HEK293 (cell line): Measurements from ENCODE around the gene ALDH1B1.

ENCODE experiments used
- BCL11B ChIP-seq: fragments of 450-650 bp; formaldehyde crosslinking; IDR thresholded peaks from 2 replicates; pipeline ENCODE4 v1.5.1; 2016; ENCODE audit warnings: low read depth, missing biosample characterization, missing genetic modification characterization
- KLF16 ChIP-seq: fragments of 450-650 bp; formaldehyde crosslinking; IDR thresholded peaks from 2 replicates; pipeline ENCODE4 v1.5.1; 2017; ENCODE audit warnings: missing biosample characterization, missing genetic modification characterization
- PRDM10 ChIP-seq: fragments of 450-650 bp; formaldehyde crosslinking; IDR thresholded peaks from 2 replicates; pipeline ENCODE4 v1.5.1; 2016; ENCODE audit warnings: missing biosample characterization, missing genetic modification characterization
- ZBTB1 ChIP-seq: fragments of 450-650 bp; formaldehyde crosslinking; IDR thresholded peaks from 2 replicates; pipeline ENCODE4 v1.5.1; 2016; ENCODE audit warnings: missing biosample characterization, missing genetic modification characterization
- ZBTB26 ChIP-seq: fragments of 450-650 bp; formaldehyde crosslinking; optimal IDR thresholded peaks from 2 replicates; pipeline ENCODE3; 2016; ENCODE audit warnings: missing biosample characterization, mild to moderate bottlenecking, missing genetic modification characterization
- ZNF114 ChIP-seq: fragments of 450-650 bp; formaldehyde crosslinking; IDR thresholded peaks from 2 replicates; pipeline ENCODE4 v1.5.0; 2017; ENCODE audit warnings: missing biosample characterization, missing genetic modification characterization
- ZNF292 ChIP-seq: fragments of 450-650 bp; formaldehyde crosslinking; IDR thresholded peaks from 2 replicates; pipeline ENCODE4 v1.5.1; 2016; ENCODE audit warnings: low read depth, missing biosample characterization, missing genetic modification characterization, borderline replicate concordance
- ZNF544 ChIP-seq: fragments of 450-650 bp; formaldehyde crosslinking; IDR thresholded peaks from 2 replicates; pipeline ENCODE4 v1.5.0; 2017; ENCODE audit warnings: missing biosample characterization, missing genetic modification characterization
- ZNF776 ChIP-seq: fragments of 450-650 bp; formaldehyde crosslinking; IDR thresholded peaks from 2 replicates; pipeline ENCODE4 v1.5.0; 2017; ENCODE audit warnings: missing biosample characterization, missing genetic modification characterization, borderline replicate concordance
- TF ChIP-seq, protein P1 (sequence below): fragments of 450-650 bp; formaldehyde crosslinking; IDR thresholded peaks from 2 replicates; pipeline ENCODE4 v1.5.1; 2016; ENCODE audit warnings: missing biosample characterization, missing genetic modification characterization
- TF ChIP-seq, protein P2 (sequence below): fragments of 450-650 bp; formaldehyde crosslinking; IDR thresholded peaks from 2 replicates; pipeline ENCODE4 v1.5.1; 2016; ENCODE audit warnings: missing biosample characterization, missing genetic modification characterization
- TF ChIP-seq, protein P3 (sequence below): fragments of 450-650 bp; formaldehyde crosslinking; IDR thresholded peaks from 2 replicates; pipeline ENCODE4 v1.5.1; 2016; ENCODE audit warnings: missing biosample characterization, missing genetic modification characterization

GRCh38 chr9:38396371-38396671 is 3.8 kb downstream of the ALDH1B1 start:
- TF ChIP-seq, protein P1, sequence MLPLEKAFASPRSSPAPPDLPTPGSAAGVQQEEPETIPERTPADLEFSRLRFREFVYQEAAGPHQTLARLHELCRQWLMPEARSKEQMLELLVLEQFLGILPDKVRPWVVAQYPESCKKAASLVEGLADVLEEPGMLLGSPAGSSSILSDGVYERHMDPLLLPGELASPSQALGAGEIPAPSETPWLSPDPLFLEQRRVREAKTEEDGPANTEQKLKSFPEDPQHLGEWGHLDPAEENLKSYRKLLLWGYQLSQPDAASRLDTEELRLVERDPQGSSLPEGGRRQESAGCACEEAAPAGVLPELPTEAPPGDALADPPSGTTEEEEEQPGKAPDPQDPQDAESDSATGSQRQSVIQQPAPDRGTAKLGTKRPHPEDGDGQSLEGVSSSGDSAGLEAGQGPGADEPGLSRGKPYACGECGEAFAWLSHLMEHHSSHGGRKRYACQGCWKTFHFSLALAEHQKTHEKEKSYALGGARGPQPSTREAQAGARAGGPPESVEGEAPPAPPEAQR (tag by site-specific recombination) = no peak
- TF ChIP-seq KLF16 (no peak), ZNF544 (no peak), ZNF292 (tag by site-specific recombination) (no peak), ZBTB26 (no peak), BCL11B (tag by site-specific recombination) (no peak), ZNF776 (tag by site-specific recombination) (no peak), ZBTB1 (tag by site-specific recombination) (no peak), PRDM10 (no peak), ZNF114 (tag by site-specific recombination) (no peak)
- TF ChIP-seq, protein P2, sequence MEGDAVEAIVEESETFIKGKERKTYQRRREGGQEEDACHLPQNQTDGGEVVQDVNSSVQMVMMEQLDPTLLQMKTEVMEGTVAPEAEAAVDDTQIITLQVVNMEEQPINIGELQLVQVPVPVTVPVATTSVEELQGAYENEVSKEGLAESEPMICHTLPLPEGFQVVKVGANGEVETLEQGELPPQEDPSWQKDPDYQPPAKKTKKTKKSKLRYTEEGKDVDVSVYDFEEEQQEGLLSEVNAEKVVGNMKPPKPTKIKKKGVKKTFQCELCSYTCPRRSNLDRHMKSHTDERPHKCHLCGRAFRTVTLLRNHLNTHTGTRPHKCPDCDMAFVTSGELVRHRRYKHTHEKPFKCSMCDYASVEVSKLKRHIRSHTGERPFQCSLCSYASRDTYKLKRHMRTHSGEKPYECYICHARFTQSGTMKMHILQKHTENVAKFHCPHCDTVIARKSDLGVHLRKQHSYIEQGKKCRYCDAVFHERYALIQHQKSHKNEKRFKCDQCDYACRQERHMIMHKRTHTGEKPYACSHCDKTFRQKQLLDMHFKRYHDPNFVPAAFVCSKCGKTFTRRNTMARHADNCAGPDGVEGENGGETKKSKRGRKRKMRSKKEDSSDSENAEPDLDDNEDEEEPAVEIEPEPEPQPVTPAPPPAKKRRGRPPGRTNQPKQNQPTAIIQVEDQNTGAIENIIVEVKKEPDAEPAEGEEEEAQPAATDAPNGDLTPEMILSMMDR = no peak
- TF ChIP-seq, protein P3, sequence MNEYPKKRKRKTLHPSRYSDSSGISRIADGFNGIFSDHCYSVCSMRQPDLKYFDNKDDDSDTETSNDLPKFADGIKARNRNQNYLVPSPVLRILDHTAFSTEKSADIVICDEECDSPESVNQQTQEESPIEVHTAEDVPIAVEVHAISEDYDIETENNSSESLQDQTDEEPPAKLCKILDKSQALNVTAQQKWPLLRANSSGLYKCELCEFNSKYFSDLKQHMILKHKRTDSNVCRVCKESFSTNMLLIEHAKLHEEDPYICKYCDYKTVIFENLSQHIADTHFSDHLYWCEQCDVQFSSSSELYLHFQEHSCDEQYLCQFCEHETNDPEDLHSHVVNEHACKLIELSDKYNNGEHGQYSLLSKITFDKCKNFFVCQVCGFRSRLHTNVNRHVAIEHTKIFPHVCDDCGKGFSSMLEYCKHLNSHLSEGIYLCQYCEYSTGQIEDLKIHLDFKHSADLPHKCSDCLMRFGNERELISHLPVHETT = no peak
